ENCODE results near the gene RNF128. TPM values are rescaled to one million over a fixed set of nuclear protein-coding genes. Genes with fewer than 3 reads are reported as not detected.

RNF128 gene
- total and polyA plus RNA-seq, 4 experiments from 2014 or later = 0.11 to 0.42 (median 0.23) TPM; not detected in 1

Other genes with a start within 250 kb of the RNF128 start
- gene RADX, start 114.7 kb upstream of the RNF128 start, total RNA-seq = 10 to 100 TPM; 15.6 to 16.2 TPM
- gene RADX, start 114.7 kb upstream of the RNF128 start, polyA plus RNA-seq = 1 to 10 TPM; 2.4 to 5.2 TPM
- 1 to 10 TPM; 2.9 to 3.8 TPM for gene TBC1D8B, start 76.0 kb downstream of the RNF128 start, total RNA-seq
- under 1 TPM; 0.28 to 0.50 TPM for gene TBC1D8B, start 76.0 kb downstream of the RNF128 start, polyA plus RNA-seq
- gene RIPPLY1, start 176.6 kb downstream of the RNF128 start, total RNA-seq = not detected
- gene RIPPLY1, start 176.6 kb downstream of the RNF128 start, polyA plus RNA-seq = not detected
- not detected for gene CLDN2, start 193.7 kb downstream of the RNF128 start, total RNA-seq
- gene CLDN2, start 193.7 kb downstream of the RNF128 start, polyA plus RNA-seq = under 1 TPM in 1 of 2 donors, not detected in 1; 0.11 TPM